ENCODE data around the gene BCO2.

BCO2 gene

DNA sequence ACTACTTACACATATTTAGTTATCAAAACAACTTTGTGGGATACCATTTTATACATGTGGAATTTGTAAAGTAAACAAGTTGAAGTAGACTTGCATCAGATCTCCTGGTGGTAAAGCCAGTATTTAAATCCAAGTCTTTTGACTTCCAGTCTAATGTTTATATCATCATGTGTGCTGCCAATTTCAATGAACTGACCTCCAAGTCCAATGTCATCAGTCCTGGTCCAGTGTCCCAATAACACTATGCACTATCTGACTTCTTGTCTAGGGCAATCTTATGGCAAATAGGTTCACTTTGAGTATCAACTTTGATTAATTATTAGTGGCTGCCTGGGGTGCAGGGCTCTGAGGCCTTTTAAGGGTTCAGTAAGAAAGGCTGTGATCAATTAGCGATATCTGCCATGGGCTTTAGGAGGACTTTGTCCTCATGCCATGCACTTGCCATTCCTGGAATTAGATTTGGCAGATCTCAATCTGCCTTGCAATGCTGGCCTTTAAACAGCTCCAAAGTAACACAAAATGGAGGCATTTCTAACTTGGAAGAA is 41.3 kb downstream of the BCO2 start:
- no peak for DNase-seq (ENCODE audit: low read depth)

DNA sequence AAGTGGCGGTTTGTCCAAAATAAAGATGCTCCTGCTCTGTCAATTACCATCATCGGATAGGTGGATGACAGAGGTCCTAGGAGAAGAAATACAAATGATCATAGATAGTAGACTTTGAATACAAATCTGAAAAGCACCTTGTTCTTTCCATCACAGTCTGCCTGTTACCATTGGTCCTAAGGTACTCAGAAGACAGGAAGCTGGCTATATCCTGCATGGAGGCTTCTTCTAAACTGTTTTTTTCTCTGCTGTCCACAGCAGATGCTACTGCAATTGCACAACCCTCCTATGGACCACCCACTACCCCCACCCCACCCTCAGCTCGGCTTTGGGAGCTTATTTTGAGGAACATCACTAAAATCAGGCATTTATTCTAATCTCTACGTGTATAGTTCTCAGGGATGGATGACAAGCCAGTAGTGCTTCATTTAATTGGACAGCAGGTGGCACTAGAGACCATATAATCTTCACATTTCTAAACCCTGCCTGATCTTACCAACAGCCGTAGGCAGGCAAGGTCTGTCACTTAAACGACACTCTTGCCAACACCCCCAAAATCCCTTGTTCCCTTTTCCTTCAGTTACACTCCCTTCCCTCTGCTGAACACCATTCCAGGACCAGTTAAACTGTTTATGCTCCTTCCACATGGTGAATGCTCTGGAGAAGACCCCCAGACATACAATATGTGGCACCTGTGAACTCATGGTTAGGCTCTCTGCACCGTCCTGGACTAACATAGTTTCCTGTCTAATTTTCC is 44.3 kb downstream of the BCO2 start:
- no peak for DNase-seq (ENCODE audit: low read depth)

- no peak for DNase-seq (ENCODE audit: low read depth)
These were observed 46.0 kb downstream of the BCO2 start for GRCh38 chr11:112221274-112221835.

GRCh38 chr11:112222303-112222702 is 47.0 kb downstream of the BCO2 start:
- DNase-seq (ENCODE audit: low read depth): no peak

DNA sequence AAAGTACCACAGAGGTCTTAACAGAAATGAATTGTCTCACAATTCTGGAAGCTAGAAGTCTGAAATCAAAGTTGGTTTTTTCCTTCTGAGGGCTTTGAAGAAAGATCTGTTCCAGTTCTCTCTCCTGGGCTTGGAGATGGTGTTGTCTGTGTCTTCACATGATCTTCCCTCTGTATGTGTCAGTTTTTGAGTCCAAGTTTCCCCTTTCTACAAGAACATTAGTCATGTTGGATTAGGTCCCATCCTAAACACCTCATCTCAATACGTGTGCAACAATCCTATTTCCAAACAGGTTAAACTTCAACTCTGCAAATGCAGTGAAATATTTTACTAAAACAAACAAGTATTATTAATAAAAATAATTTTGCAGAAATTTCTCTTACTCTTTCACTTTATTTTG is 47.8 kb downstream of the BCO2 start:
- DNase-seq (ENCODE audit: low read depth): no peak

DNA sequence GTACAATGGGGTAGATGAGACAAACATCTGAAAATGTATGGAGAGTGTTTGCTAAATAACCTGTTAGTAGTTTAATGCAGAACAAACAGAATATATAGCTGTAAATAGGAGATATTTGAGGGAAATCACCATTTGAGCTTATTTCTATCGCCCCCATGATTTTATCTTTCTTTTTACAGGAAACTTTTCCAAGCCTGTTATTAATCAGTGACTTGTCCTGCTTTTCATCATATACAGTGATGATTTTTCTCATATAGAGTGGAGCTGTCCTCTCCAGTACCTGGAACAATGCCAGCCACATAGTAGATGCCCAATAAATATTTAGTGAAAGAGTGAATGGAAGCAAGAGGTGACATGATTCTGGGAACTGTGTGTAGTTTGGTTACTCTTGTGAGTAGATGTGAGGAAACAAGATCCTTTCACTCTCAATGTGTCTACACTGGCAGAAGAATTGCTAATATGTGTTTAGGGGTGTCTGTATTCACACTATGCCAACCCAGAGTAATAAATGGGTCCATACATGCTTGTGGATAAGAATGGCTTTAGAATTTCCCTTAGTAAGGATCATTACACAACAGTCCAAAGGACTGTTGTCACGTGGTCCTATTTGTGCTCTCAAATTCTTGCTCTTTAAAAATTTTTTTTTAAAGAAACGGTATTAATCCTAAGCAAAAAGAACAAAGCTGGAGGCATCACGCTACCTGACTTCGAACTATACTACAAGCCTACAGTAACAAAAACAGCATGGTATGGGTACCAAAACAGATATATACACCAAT is 48.6 kb downstream of the BCO2 start:
- DNase-seq (ENCODE audit: low read depth): no peak

GRCh38 chr11:112225753-112226061 is 50.4 kb downstream of the BCO2 start:
- DNase-seq (ENCODE audit: low read depth): no peak

GRCh38 chr11:112226062-112226830 is 50.9 kb downstream of the BCO2 start, which contains the start of gene PTS:
TSS of gene PTS (plus strand) at chr11:112226428. CDS start at chr11:112226444, 16 bp downstream.
- DNase-seq (ENCODE audit: low read depth): peak; percentile 81

- no peak for DNase-seq (ENCODE audit: low read depth)
These were observed 51.6 kb downstream of the BCO2 start for GRCh38 chr11:112226831-112227401.

DNA sequence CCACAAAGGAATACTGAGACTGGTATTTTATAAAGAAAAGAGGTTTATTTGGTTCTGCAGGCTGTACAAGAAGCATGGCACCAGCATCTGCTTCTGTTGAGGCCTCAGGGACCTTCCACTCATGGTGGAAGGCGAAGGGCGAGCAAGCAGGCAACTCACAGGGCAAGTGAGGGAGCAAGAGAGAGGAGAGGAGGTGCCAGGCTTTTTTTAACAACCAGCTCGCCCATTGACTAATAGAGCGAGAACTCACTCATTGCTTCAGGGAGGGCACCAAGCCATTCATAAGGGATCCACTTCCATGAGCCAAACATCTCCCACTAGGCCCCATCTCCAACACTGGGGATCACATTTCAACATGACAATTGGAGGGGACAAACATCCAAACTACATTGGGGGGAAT is 52.2 kb downstream of the BCO2 start:
- no peak for DNase-seq (ENCODE audit: low read depth)

DNA sequence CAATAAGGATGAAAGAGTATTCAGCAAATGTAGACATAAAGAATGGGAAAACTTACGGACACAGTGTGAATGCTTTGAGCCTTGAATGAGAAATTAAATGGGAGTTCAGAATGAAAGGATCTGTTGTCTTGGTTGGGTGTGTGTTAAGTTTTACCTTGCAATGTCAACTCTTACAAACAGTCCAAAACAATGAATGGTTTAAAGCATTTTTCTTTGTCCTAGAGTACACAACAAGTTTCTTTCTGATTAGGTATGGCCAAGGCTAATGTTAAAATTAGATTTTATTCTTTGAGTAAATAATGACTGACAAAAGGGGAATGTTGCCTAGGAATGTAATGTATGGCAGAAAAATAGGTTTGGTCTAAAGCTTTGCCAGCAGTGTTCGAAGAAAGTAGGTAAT is 53.4 kb downstream of the BCO2 start:
- DNase-seq (ENCODE audit: low read depth): no peak

DNA sequence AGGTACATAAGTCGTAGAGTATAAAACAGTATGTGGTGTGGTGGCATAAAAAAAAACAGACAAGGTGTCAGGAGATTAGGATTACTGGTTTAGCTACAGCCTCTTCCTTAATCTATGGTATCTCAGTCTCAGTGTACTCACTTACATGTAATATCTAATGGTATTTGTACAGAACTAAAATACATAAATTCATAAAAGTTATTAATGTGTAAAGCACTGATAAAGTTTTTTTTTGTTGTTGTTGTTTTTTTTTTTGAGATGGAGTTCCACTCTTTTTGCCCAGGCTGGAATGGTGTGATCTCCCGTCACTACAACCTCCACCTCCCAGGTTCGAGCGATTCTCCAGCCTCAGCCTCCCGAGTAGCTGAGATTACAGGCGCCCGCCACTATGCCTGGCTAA is 53.8 kb downstream of the BCO2 start:
- DNase-seq (ENCODE audit: low read depth): no peak

DNA sequence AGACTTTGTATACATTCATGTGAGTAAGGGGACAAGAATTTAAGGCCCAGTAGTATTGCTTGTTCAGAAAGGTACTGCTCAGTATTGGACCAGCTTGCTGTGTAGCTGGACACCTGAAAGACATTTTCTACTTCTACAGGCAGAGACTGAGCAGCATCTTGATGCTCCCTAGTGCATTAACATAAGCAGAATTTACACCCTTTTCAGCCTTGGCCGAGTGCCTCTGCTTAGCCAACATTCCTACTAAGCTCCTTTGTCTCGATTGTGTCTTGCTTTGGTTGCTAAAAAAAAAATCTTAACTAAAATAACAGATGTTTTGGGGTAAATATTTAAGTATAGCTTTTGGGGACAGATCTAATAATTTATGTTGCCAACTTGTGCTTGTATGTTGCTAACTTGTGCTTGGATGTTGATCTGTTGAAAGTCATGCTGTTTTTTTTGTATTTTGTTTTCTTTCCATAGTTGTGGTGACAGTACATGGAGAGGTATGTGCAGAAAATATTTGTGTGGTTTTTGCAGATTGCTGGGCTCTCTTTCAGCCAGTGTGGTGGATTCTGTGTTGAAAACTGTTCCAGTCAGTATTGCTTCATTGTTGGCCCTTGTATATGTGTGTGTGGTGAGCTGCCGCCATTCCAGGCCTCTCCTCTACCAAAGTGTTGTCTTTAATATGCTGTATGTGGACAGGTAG is 54.6 kb downstream of the BCO2 start:
- DNase-seq (ENCODE audit: low read depth): no peak

- DNase-seq (ENCODE audit: low read depth): no peak
These were observed 56.6 kb downstream of the BCO2 start for GRCh38 chr11:112231952-112232351.

DNA sequence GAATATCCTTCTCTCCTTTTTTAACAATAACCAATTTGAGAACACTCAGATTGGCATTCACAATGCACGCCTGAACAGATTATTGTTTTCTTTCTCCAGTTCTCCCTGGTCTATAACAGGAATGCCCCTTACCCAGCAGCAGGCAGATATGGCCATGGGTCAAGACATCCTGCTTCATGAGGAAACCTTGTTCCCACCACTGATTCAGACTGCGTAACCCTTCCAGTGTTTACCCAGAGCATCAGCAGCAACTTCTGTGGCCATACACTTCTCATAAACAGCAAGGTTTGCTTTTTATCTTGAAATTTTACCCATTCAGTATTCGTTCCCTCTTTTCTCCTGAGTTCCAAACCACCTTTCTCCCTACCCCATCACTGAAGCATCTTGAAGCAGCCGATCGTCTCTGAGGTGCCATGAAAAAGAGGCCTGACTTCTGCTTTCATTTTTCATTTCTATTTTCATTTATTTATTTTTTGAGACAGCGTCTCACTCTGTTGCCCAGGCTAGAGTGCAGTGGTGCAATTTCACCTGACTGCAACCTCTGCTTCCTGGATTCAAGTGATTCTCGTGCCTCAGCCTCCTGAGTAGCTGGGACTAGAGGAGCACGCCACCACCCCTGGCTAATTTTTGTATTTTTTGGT is 60.6 kb downstream of the BCO2 start:
- DNase-seq (ENCODE audit: low read depth): no peak

DNA sequence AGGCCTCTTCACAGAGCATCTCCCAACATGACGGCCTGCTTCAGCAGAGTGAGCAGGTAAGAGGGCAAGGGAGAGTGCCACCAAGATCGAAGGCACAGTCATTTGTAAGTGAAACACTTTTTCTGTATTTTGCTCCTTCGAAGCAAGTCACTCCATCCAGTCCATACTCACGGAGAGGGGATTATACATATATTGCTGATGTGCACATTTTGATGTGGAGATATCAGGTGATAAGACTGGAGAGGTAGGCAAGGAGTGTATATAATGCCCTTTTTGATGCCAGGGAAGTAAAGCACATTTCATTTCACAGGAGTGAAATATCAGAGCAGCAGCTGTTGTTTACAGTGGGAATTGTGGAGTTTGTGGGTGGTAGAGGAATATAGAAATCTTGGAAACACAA is 62.1 kb downstream of the BCO2 start:
- no peak for DNase-seq (ENCODE audit: low read depth)

DNA sequence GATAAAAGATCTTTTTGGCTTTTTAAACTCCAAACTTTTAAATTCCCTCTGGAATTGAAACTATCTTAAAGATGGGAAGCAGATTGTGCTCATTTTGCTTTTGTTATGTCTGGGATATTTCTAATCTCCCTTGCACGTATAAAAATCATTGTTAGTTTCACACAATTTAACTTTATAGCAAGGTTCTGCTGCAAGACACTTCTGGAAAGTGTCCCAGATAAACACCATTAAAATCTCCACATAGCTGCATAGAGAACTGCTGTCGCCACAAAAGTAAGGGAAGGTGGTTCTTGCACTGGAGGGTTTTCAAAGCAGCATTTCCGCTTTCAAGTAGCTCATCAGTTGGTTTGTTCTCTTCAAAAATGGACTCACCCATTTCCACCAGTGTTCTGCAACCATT is 62.7 kb downstream of the BCO2 start:
- no peak for DNase-seq (ENCODE audit: low read depth)

GRCh38 chr11:112241486-112241885 is 66.2 kb downstream of the BCO2 start:
- no peak for DNase-seq (ENCODE audit: low read depth)

GRCh38 chr11:112247201-112247600 is 71.9 kb downstream of the BCO2 start:
- DNase-seq (ENCODE audit: low read depth): no peak

GRCh38 chr11:112248201-112248600 is 72.9 kb downstream of the BCO2 start:
- no peak for DNase-seq (ENCODE audit: low read depth)
